Small intestine (tissue), 7 donors: ENCODE results near the gene MSMO1. TPM values are rescaled to one million over a fixed set of nuclear protein-coding genes. Genes with fewer than 3 reads are reported as not detected.

ENCODE experiments used
- DNase-seq, 2 donors: peaks; one replicate each; pipeline versions ENCODE4 v3.0.0 to v3.0.0-alpha.2; 2013
- FAIRE-seq: peaks from 2 replicates; lab custom pipeline; 2012; peaks lifted over from hg19 to GRCh38; lab: Jason Lieb, UNC
- H3K27ac ChIP-seq, 3 donors: one replicate each; pipeline ENCODE4 v1.5.1; 2013; ENCODE audit warnings: low read length in 2 of 3, mild to moderate bottlenecking in 2 of 3, control low read depth in 1 of 3, inconsistent platforms in 1 of 3, low read depth in 1 of 3, moderate library complexity in 1 of 3
- H3K27me3 ChIP-seq, 3 donors: one replicate each; pipeline ENCODE4 v1.6.1; 2013; ENCODE audit warnings: low read length in 3 of 3, inconsistent platforms in 1 of 3; ENCODE audit not compliant: control insufficient read depth in 3 of 3, insufficient read depth in 3 of 3
- H3K36me3 ChIP-seq, 3 donors: one replicate each; pipeline ENCODE4 v1.6.1; 2013; ENCODE audit warnings: low read length in 3 of 3, inconsistent platforms in 1 of 3, low read depth in 1 of 3, mild to moderate bottlenecking in 1 of 3, moderate library complexity in 1 of 3; ENCODE audit not compliant: control insufficient read depth in 3 of 3, insufficient read depth in 2 of 3
- H3K4me1 ChIP-seq, 3 donors: one replicate each; pipeline ENCODE4 v1.6.1; 2013; ENCODE audit warnings: low read length in 2 of 3, inconsistent platforms in 1 of 3, low read depth in 1 of 3, mild to moderate bottlenecking in 1 of 3, moderate library complexity in 1 of 3; ENCODE audit not compliant: control insufficient read depth in 3 of 3, insufficient read depth in 2 of 3
- H3K4me3 ChIP-seq, 3 donors: one replicate each; pipeline ENCODE4 v1.5.1; 2013; ENCODE audit warnings: low read length in 3 of 3, control low read depth in 1 of 3, inconsistent platforms in 1 of 3, low read depth in 1 of 3, mild to moderate bottlenecking in 1 of 3, moderate library complexity in 1 of 3
- H3K9me3 ChIP-seq, 2 donors: one replicate each; pipeline ENCODE4 v1.6.1; 2013; ENCODE audit warnings: low read depth in 1 of 2, low read length in 1 of 2; ENCODE audit not compliant: control insufficient read depth in 2 of 2, insufficient read depth in 1 of 2
- WGBS, 3 donors: extraction: QIAGEN DNeasy Blood & Tissue Kit; methylation state at CpG; one replicate each; pipeline ENCODE4 v1.1.7; 2013; 5-methylcytosine and 5-hydroxymethylcytosine counted together
- polyA plus RNA-seq, 4 donors: library from polyadenylated mRNA; stranded (reverse) in 3 of 4; unstranded in 1 of 4; fragments of 200-250 nt in 3 of 4; fragments of 120-200 nt in 1 of 4; gene quantifications; one replicate each; pipeline versions ENCODE4 v1.2.1 to v1.2.3, GENCODE V29; 2013
- donor health status: healthy with polysubstance abuse.
- donor health status: control.
- donor health status: control.
- donor health status: Bipolar disorder and iron deficiency.
- donor health status: healthy.

MSMO1 gene
- polyA plus RNA-seq, 4 donors, result 18.6 to 226 (median 51.0) TPM

GRCh38 chr4:165368114-165368513 lies 40.6 kb downstream of the MSMO1 start:
- H3K36me3 ChIP-seq, result no peaks in the 10 kb centered on the region
- FAIRE-seq (no peak), DNase-seq (no peak)
- H3K4me3 ChIP-seq, result no peak overlapping the region
- H3K27me3 ChIP-seq, result no peaks in the 10 kb centered on the region
- WGBS, 3 donors, result 91 to 100% (median 93%) methylated on average over 1 of the region's 1 CpG
- peaks cover 0 to 7% (median 0%) of the 10 kb centered on the region in 3 donors for H3K4me1 ChIP-seq
- H3K9me3 ChIP-seq, result no peaks in the 10 kb centered on the region
- no peak overlapping the region for H3K27ac ChIP-seq

- no peaks in the 10 kb centered on the region for H3K36me3 ChIP-seq
- H3K9me3 ChIP-seq, result no peaks in the 10 kb centered on the region
- 95 to 100% (median 97%) methylated on average over 1 of the region's 1 CpG for WGBS, 3 donors
- FAIRE-seq, result no peak
- H3K4me1 ChIP-seq, result peaks cover 0 to 7% (median 0%) of the 10 kb centered on the region in 3 donors
- DNase-seq, result no peak
- no peak overlapping the region for H3K27ac ChIP-seq
- no peak overlapping the region for H3K4me3 ChIP-seq
- no peaks in the 10 kb centered on the region for H3K27me3 ChIP-seq
Measured at GRCh38 chr4:165368567-165368966, 41.1 kb downstream of the MSMO1 start.

- H3K9me3 ChIP-seq, result no peaks in the 10 kb centered on the region
- no peaks in the 10 kb centered on the region for H3K27me3 ChIP-seq
- FAIRE-seq (no peak), DNase-seq (peak; percentile 48 to 82)
- WGBS, 3 donors, result 34 to 65% (median 50%) methylated on average over 5 of the region's 5 CpGs
- H3K4me3 ChIP-seq, result no peak overlapping the region
- H3K4me1 ChIP-seq, result peaks cover 0 to 7% (median 0%) of the 10 kb centered on the region in 3 donors
- H3K27ac ChIP-seq, result peak overlapping the region in 1 of 3 donors; percentile 62
- H3K36me3 ChIP-seq, result no peaks in the 10 kb centered on the region
Measured at GRCh38 chr4:165369522-165369921, 42.1 kb downstream of the MSMO1 start.

- no peak overlapping the region for H3K4me3 ChIP-seq
- H3K4me1 ChIP-seq, result peaks cover 0 to under 1% (median 0%) of the 10 kb centered on the region in 3 donors
- 85 to 93% (median 93%) methylated on average over 1 of the region's 1 CpG for WGBS, 3 donors
- no peaks in the 10 kb centered on the region for H3K27me3 ChIP-seq
- H3K9me3 ChIP-seq, result peaks cover 0 to 5% of the 10 kb centered on the region in 2 donors
- no peak overlapping the region for H3K27ac ChIP-seq
- no peak for FAIRE-seq
- H3K36me3 ChIP-seq, result no peaks in the 10 kb centered on the region
- DNase-seq, result no peak
Measured at GRCh38 chr4:165370530-165370929, 43.1 kb downstream of the MSMO1 start.

- Histone ChIP-seq H3K27me3 (peaks cover 0 to 3% (median 0%) of the 10 kb centered on the region in 3 donors), H3K27ac (no peak overlapping the region), H3K36me3 (no peaks in the 10 kb centered on the region), H3K4me1 (peaks cover 0 to 9% (median 3%) of the 10 kb centered on the region in 3 donors), H3K4me3 (no peak overlapping the region), H3K9me3 (peaks cover 0 to 5% of the 10 kb centered on the region in 2 donors)
- no peak for FAIRE-seq
- 72 to 85% (median 72%) methylated on average over 2 of the region's 2 CpGs for WGBS, 3 donors
- DNase-seq, result no peak
Measured at GRCh38 chr4:165375465-165375864, 48.0 kb downstream of the MSMO1 start.

- peak overlapping the region in 2 of 3 donors; percentile 51 to 68 for H3K4me3 ChIP-seq
- peaks cover 0 to 5% of the 10 kb centered on the region in 2 donors for H3K9me3 ChIP-seq
- no peaks in the 10 kb centered on the region for H3K36me3 ChIP-seq
- 47 to 56% (median 52%) methylated on average over 1 of the region's 1 CpG for WGBS, 3 donors
- H3K27me3 ChIP-seq, result peaks cover 0 to 3% (median 0%) of the 10 kb centered on the region in 3 donors
- DNase-seq, result no peak
- H3K27ac ChIP-seq, result peak overlapping the region in 2 of 3 donors; percentile 26 to 32
- no peak for FAIRE-seq
- H3K4me1 ChIP-seq, result peaks cover 0 to 9% (median 3%) of the 10 kb centered on the region in 3 donors
Measured at GRCh38 chr4:165378398-165378744, 50.9 kb downstream of the MSMO1 start.

- peak within 1 kb of the TSS in 2 of 3 donors; percentile 26 to 32 for H3K27ac ChIP-seq
- no peak for FAIRE-seq
Measured at GRCh38 chr4:165378745-165379677, 51.5 kb downstream of the MSMO1 start, which contains the start of gene CPE. Gene CPE (plus strand): TSS chr4:165379008. CDS start chr4:165379222, 214 bp downstream.

GRCh38 chr4:165379678-165380064 lies 52.2 kb downstream of the MSMO1 start:
- H3K4me1 ChIP-seq, result peaks cover 0 to 9% (median 3%) of the 10 kb centered on the region in 3 donors
- DNase-seq, result peak in 1 of 2 donors; percentile 47
- H3K27me3 ChIP-seq, result peaks cover 0 to 3% (median 0%) of the 10 kb centered on the region in 3 donors
- WGBS, 3 donors, result 69 to 86% (median 81%) methylated on average over 11 of the region's 11 CpGs
- FAIRE-seq, result no peak
- H3K36me3 ChIP-seq, result no peaks in the 10 kb centered on the region
- H3K27ac ChIP-seq, result no peak overlapping the region
- peaks cover 0 to 4% of the 10 kb centered on the region in 2 donors for H3K9me3 ChIP-seq
- peak overlapping the region in 1 of 3 donors; percentile 68 for H3K4me3 ChIP-seq

More at GRCh38 chr4:165378745-165379677, 51.5 kb downstream of the MSMO1 start, which contains the start of gene CPE:
- no peaks in the 10 kb centered on the region for H3K36me3 ChIP-seq
- peak; percentile 69 to 91 for DNase-seq
- peaks cover 0 to 5% of the 10 kb centered on the region in 2 donors for H3K9me3 ChIP-seq
- 2 to 4% (median 2%) methylated on average over 65 to 82 of the region's 82 CpGs for WGBS, 3 donors
- peak within 1 kb of the TSS; percentile 51 to 68 (median 56) for H3K4me3 ChIP-seq
- H3K27me3 ChIP-seq, result peaks cover 0 to 3% (median 0%) of the 10 kb centered on the region in 3 donors
- peaks cover 0 to 9% (median 3%) of the 10 kb centered on the region in 3 donors for H3K4me1 ChIP-seq
